Natural killer cell treated with Interleukin-12 subunit alpha and Interleukin-12 subunit beta and Interleukin-15 and Interleukin-18, amount 100 ng/mL, for 72 hours (primary cell): ENCODE data around the gene MICALL1. TPM values are rescaled to one million over a fixed set of nuclear protein-coding genes. Genes with fewer than 3 reads are reported as not detected.
A peak's percentile ranks its signal among the peaks of the same experiment; 100 is the strongest.

Experiments used
- ATAC-seq, 2 donors: fragments of 150-1000 bp; cut with Tn5 transposase in 1 of 2; sonication (Bioruptor Pico), chemical (Tn5 transposase) in 1 of 2; 2 replicates each; pipeline ENCODE4 v1.10.0; 2021
- DNase-seq: peaks from one replicate; pipeline ENCODE4 v3.0.0; 2022; ENCODE audit warnings: low spot score
- H3K27ac Mint-ChIP-seq, 2 donors: 1 replicate in 1 of 2; 2 replicates in 1 of 2; pipeline ENCODE4 v1.8.0; 2022; ENCODE audit warnings: mixed read lengths in 2 of 2, mild to moderate bottlenecking in 1 of 2, moderate library complexity in 1 of 2
- H3K27me3 Mint-ChIP-seq, 2 donors: 1 replicate in 1 of 2; 2 replicates in 1 of 2; pipeline ENCODE4 v1.8.0; 2022; ENCODE audit warnings: mixed read lengths in 2 of 2
- H3K36me3 Mint-ChIP-seq: one replicate; pipeline ENCODE4 v1.8.0; 2022; ENCODE audit warnings: mixed read lengths
- H3K4me1 Mint-ChIP-seq, 2 donors: 1 replicate in 1 of 2; 2 replicates in 1 of 2; pipeline ENCODE4 v1.8.0; 2022; ENCODE audit warnings: low read depth in 2 of 2, mixed read lengths in 2 of 2, mild to moderate bottlenecking in 1 of 2
- H3K4me3 Mint-ChIP-seq: one replicate; pipeline ENCODE4 v1.8.0; 2022; ENCODE audit warnings: mixed read lengths
- H3K9me3 Mint-ChIP-seq: 2 replicates; pipeline ENCODE4 v1.8.0; 2022; ENCODE audit warnings: mixed read lengths
- total RNA-seq, 2 donors: library from RNA; stranded (reverse); gene quantifications; one replicate each; pipeline ENCODE4 v1.2.3, GENCODE V29; 2022

MICALL1 gene
- 10 to 100 TPM; 21.3 to 24.5 TPM for total RNA-seq

DNA sequence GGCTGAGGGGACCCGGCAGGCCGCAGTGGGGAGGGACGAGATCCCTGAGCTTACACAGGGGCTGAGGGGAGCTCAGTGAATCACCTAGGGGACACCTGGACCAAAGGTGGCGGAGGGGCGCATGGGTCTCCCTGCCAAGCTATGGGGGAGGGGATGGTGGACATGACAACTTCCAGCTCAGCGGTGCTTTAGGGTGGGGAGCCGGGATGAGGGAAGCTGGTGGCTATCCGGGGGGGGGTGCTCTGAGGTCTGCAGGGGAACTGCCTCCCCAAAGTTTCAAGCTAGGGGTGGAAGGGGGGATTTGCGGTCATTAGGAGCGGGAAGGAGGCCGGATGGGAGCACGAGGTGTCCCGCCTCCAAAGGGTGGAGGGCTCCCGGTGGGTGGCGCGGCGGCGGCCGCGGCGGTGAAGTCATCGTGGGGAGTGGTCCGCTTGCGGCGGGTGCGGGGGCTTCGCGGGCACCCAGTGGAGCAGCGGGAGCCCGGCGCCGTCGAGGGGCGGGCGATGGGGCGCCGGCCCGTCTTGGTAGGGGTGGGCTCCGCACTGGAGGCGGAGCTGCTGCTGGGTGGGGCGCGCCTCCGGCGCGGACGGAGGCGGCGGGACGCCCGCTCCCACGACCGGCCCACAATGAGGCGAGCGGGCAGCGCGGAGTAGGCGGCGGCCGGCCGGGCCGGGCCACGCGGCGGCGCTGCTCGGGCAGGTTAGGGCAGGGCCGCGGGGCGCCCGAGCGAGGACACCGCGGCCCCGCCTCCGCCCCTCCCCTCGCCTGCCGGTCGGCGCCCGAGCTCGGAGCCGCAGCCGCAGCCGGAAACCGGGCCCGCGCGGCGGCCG, at the start of gene MICALL1:
MICALL1 (plus strand) TSS at position 764 of the 830 bp plus-strand sequence. CDS start 126 bp downstream, outside the sequence.
- H3K36me3 Mint-ChIP-seq = no peaks in the 10 kb centered on the region
- H3K27me3 Mint-ChIP-seq = no peaks in the 10 kb centered on the region
- ATAC-seq = peak; percentile 92 to 95

GRCh38 chr22:37860796-37861421, 45.2 kb upstream of the MICALL1 start:
- Mint-ChIP-seq H3K4me3 (no peak overlapping the region), H3K27ac (peak overlapping the region in 1 of 2 donors; percentile 18), H3K4me1 (peaks cover 0 to 6% of the 10 kb centered on the region in 2 donors), H3K36me3 (peaks cover 29% of the 10 kb centered on the region), H3K9me3 (no peaks in the 10 kb centered on the region), H3K27me3 (no peaks in the 10 kb centered on the region)
- ATAC-seq (no peak), DNase-seq (no peak)

More for the DNA sequence above, at the start of gene MICALL1:
- peak within 1 kb of the TSS; percentile 80 for H3K4me3 Mint-ChIP-seq
- peak; percentile 82 for DNase-seq
- no peaks in the 10 kb centered on the region for H3K9me3 Mint-ChIP-seq
- H3K27ac Mint-ChIP-seq = peak within 1 kb of the TSS; percentile 66 to 73
- H3K4me1 Mint-ChIP-seq = peaks cover 24 to 25% of the 10 kb centered on the region in 2 donors

DNA sequence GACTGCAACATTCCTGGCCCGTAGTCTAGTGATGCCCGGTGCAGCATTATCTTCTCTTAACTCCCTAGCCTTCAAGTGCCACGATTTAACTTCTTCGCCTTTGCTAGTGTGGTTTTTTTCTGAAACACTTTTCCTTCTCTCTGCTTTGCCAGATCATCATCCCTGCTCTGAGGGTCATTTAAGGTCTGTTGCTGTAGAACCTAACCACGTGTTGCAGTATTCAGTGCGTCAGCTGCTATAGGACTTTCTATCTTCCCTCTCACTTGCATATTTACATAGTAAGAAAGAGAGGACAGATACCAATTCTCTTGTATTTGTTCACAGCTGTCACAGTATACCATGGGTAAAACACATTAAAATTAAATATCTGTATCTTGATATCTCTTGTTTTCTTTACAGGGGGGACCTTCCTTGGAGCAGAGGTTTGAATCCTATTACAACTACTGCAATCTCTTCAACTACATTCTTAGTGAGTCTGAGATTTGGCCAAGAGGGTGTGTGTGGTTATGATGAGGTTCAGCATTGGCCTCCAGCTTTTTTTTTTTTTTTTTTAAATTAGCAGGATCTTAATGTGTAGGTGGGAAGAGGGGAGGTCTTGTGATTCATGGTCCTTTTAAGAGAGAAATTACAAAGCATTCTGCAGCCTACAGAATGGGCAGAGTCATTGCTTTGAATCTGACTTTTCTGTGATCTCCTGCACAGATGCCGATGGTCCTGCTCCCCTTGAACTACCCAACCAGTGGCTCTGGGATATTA, 43.3 kb upstream of the MICALL1 start:
- DNase-seq (no peak), ATAC-seq (no peak)
- Mint-ChIP-seq H3K36me3 (peaks cover 29% of the 10 kb centered on the region), H3K4me3 (no peak overlapping the region), H3K4me1 (peaks cover 0 to 6% of the 10 kb centered on the region in 2 donors), H3K27me3 (no peaks in the 10 kb centered on the region), H3K9me3 (no peaks in the 10 kb centered on the region), H3K27ac (no peak overlapping the region)

DNA sequence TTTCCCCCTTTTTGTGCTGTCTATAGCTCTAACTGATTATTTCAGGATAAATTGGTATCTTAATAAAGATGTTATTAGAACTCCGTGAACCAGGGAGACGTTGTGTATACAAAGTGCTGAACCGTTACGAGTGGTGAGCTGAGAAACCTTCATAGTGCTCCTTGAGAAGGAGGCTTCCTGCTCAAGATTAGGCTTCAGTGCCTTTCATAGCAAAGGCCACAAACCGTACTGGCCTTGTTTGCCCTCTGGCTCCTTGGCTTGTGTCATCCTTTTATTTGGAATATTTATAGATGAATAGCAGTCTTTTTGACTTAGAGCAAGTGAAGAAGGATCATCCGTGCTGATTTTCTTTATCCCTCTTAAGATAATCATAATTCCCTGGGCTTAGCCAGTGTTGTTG, 40.6 kb upstream of the MICALL1 start:
- ATAC-seq = no peak
- H3K4me3 Mint-ChIP-seq = no peak overlapping the region
- no peak for DNase-seq
- H3K4me1 Mint-ChIP-seq = peaks cover 0 to 6% of the 10 kb centered on the region in 2 donors
- H3K27me3 Mint-ChIP-seq = no peaks in the 10 kb centered on the region
- no peak overlapping the region for H3K27ac Mint-ChIP-seq
- H3K9me3 Mint-ChIP-seq = no peaks in the 10 kb centered on the region
- peaks cover 18% of the 10 kb centered on the region for H3K36me3 Mint-ChIP-seq

DNA sequence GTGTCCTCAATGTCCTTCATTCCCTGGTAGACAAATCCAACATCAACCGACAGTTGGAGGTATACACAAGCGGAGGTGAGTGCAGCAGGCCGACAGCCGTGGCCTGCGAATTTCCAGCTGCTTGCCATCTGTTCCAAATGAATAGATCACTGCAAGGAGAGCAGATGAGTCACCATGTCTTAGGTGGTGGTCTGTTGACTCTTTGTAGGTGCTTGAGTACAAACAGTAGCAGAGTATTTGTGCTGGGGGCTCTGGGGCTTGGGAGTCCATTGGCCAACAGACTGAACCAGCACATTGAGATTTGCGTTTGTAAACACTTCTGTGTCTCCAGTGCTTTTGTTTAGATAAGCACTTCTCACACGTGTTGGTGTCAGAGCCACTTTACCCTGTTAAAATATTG, 35.8 kb upstream of the MICALL1 start:
- no peaks in the 10 kb centered on the region for H3K27me3 Mint-ChIP-seq
- H3K9me3 Mint-ChIP-seq = no peaks in the 10 kb centered on the region

GRCh38 chr22:37880668-37881440, 25.2 kb upstream of the MICALL1 start:
- Mint-ChIP-seq H3K36me3 (peaks cover 26% of the 10 kb centered on the region), H3K27ac (no peak overlapping the region), H3K27me3 (no peaks in the 10 kb centered on the region), H3K4me3 (no peak overlapping the region), H3K4me1 (peaks cover 12 to 14% of the 10 kb centered on the region in 2 donors), H3K9me3 (no peaks in the 10 kb centered on the region)
- ATAC-seq (no peak), DNase-seq (no peak)

More for the DNA sequence above, 35.8 kb upstream of the MICALL1 start:
- H3K27ac Mint-ChIP-seq = no peak overlapping the region
- no peak for DNase-seq
- no peaks in the 10 kb centered on the region for H3K4me1 Mint-ChIP-seq
- no peak for ATAC-seq
- H3K4me3 Mint-ChIP-seq = no peak overlapping the region
- H3K36me3 Mint-ChIP-seq = peaks cover 6% of the 10 kb centered on the region

DNA sequence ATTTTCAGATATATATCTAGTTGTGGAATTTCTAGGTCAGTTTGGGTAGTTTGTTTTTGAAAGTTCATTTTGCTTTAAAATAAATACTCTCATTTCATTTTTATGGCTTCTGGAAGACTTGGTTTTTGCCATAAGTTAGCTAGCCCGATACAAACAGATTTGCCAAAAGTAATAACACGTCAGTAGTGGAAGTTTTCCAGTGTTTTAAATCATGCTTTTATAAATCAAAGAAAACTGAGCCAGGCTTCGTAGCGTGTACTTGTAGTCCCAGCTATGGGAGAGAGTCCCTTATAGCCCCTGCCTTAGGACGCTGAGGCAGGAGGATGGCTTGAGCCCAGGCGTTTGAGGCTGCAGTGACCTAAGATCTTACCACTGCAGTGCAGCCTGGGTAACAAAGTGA, 21.7 kb upstream of the MICALL1 start:
- DNase-seq = no peak
- ATAC-seq = no peak
- Mint-ChIP-seq H3K27me3 (no peaks in the 10 kb centered on the region), H3K9me3 (no peaks in the 10 kb centered on the region), H3K36me3 (peaks cover 18% of the 10 kb centered on the region), H3K4me3 (no peak overlapping the region), H3K27ac (no peak overlapping the region), H3K4me1 (peaks cover 5 to 6% of the 10 kb centered on the region in 2 donors)

DNA sequence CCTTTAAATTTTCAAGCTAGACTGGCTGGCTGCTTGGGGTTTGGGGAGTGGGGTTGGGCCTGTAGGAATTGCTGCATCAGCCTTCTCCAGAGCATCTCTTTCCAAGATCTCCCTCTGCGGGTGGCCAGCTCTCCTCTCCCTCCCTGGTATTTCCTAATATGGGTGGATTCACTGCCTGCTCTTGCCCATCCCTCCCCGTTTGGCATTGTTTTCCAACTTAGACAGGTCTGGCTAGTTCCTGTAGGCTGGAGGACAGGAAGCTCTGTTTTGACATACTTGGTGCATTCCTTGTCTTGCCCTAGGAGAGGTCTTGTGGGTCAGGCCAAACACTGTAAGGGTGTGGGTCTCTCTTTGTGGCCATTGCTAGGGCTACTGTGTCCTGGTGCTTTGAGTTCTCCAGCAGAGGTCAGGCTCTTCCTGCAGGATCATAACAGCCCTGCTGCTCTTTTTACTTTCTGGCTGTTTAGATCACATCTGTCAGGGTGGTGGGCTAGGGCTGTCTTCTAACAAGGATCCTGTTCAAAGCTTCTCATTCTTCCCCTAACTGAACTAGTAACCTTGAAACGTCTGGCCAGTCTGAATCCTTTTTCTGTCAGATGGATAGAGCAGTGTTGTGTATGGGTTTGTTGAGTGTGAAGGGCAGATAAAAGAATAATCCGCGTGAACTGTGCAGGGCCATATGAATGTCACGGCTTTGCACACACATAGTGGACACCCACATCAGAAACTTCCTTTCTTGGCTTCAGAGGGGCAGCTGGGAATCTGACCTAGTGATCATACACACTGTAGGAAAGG, 18.3 kb upstream of the MICALL1 start:
- Mint-ChIP-seq H3K27me3 (no peaks in the 10 kb centered on the region), H3K4me1 (peaks cover 5 to 6% of the 10 kb centered on the region in 2 donors), H3K36me3 (peaks cover 28% of the 10 kb centered on the region), H3K4me3 (no peak overlapping the region), H3K9me3 (no peaks in the 10 kb centered on the region), H3K27ac (no peak overlapping the region)
- no peak for DNase-seq
- ATAC-seq = no peak

GRCh38 chr22:37891926-37892325, 14.2 kb upstream of the MICALL1 start:
- Mint-ChIP-seq H3K36me3 (peaks cover 22% of the 10 kb centered on the region), H3K4me3 (no peak overlapping the region)
- ATAC-seq = no peak

DNA sequence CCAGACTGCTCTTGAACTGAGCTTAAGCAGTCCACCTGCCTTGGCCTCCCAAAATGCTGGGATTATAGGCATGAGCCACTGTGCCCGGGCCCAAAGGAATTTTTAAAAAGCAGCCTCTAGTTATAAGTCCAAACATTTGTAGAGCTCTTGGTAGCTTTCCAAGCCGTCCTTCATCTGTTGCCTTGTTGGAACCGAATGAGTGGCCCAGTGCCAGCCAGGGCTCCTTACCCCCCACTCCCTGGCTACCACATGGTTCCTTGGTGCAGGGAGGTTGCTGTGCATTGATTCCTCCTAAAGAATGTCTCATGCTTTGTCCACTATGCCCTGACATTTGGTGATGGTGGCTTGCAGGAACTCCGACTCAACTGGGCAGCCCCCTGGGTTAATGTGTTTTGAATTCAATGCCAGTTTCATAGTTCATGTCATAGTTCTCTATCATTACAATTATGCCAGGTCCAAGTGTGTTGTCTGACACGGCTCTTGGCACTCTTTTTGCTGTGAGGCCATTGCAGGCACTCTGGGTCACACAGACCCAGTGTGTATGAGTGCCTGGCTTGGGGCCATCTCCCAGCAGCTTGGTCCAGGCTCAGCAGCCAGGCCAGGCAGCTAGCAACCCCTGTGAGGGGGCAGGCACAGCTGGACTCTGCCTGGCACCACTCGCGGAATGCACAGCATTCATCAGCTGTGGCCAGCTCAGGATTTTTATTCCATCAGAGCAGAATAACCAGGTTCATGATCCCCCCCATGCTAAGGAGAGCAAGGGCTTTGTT, 13.3 kb upstream of the MICALL1 start:
- Mint-ChIP-seq H3K27ac (peak overlapping the region in 1 of 2 donors; percentile 68), H3K4me3 (no peak overlapping the region), H3K36me3 (peaks cover 19% of the 10 kb centered on the region), H3K4me1 (peaks cover 17 to 21% of the 10 kb centered on the region in 2 donors), H3K27me3 (no peaks in the 10 kb centered on the region), H3K9me3 (no peaks in the 10 kb centered on the region)
- DNase-seq = no peak
- ATAC-seq = no peak

More at GRCh38 chr22:37891926-37892325, 14.2 kb upstream of the MICALL1 start:
- no peaks in the 10 kb centered on the region for H3K9me3 Mint-ChIP-seq
- peak overlapping the region in 1 of 2 donors; percentile 2 for H3K27ac Mint-ChIP-seq
- DNase-seq = no peak
- H3K27me3 Mint-ChIP-seq = no peaks in the 10 kb centered on the region
- peaks cover 16 to 19% of the 10 kb centered on the region in 2 donors for H3K4me1 Mint-ChIP-seq

DNA sequence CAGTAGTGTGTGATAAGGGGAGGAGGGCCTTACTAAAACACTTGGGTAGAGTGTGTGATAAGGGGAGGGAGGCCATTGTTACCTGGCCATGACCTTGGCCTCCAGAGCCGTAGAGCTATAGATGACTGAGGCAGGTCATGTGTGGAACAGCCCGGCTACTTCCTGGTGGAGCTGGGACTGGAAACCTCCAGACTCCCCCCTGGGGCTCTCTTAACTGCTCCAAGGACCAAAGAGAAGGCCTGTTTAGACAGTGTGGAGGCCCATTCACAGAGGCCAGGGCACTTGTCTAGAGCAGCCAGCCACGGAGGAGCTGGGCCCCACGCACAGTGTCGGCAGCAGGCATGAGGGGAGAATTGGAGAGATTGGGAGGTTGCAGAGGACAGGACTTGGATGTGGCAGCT, 12.5 kb upstream of the MICALL1 start:
- ATAC-seq (no peak), DNase-seq (no peak)
- peak overlapping the region; percentile 36 to 68 for H3K27ac Mint-ChIP-seq
- no peaks in the 10 kb centered on the region for H3K9me3 Mint-ChIP-seq
- no peak overlapping the region for H3K4me3 Mint-ChIP-seq
- peaks cover 17 to 21% of the 10 kb centered on the region in 2 donors for H3K4me1 Mint-ChIP-seq
- peaks cover 11% of the 10 kb centered on the region for H3K36me3 Mint-ChIP-seq
- H3K27me3 Mint-ChIP-seq = no peaks in the 10 kb centered on the region
